Spinal cord (tissue), 10 donors: ENCODE results near the gene PLCD3. TPM values are rescaled to one million over a fixed set of nuclear protein-coding genes. Genes with fewer than 3 reads are reported as not detected.

Experiments used
- DNase-seq, 6 donors: peaks; one replicate each; pipeline versions ENCODE4 v3.0.0 to v3.0.0-alpha.2; 2013 to 2015; ENCODE audit warnings: low spot score in 6 of 6, low read depth in 4 of 6
- H3K27ac ChIP-seq: one replicate; pipeline ENCODE4 v1.5.1; 2013; ENCODE audit warnings: low read depth, low read length, control low read depth
- H3K27me3 ChIP-seq: one replicate; pipeline ENCODE4 v1.6.1; 2013; ENCODE audit warnings: low read length; ENCODE audit not compliant: control insufficient read depth, insufficient read depth
- H3K36me3 ChIP-seq: one replicate; pipeline ENCODE4 v1.6.1; 2013; ENCODE audit warnings: low read length; ENCODE audit not compliant: control insufficient read depth, insufficient read depth
- H3K4me1 ChIP-seq: one replicate; pipeline ENCODE4 v1.6.1; 2013; ENCODE audit warnings: low read length; ENCODE audit not compliant: control insufficient read depth, insufficient read depth
- H3K4me3 ChIP-seq: one replicate; pipeline ENCODE4 v1.5.1; 2013; ENCODE audit warnings: low read depth, low read length, control low read depth
- H3K9me3 ChIP-seq: one replicate; pipeline ENCODE4 v1.6.1; 2013; ENCODE audit warnings: low read length; ENCODE audit not compliant: control insufficient read depth, insufficient read depth
- WGBS: methylation state at CpG from one replicate; pipeline ENCODE4 v1.1.5; 2013; ENCODE audit warnings: missing lambda C conversion rate; ENCODE audit not compliant: insufficient coverage; 5-methylcytosine and 5-hydroxymethylcytosine counted together
- polyA plus RNA-seq, 2 donors: library from polyadenylated mRNA; unstranded; fragments of 120-200 nt; gene quantifications; one replicate each; pipeline ENCODE4 v1.2.1, GENCODE V29; 2013; ENCODE audit not compliant: insufficient read length in 2 of 2
- total RNA-seq, 2 donors: library from RNA; depleted of rRNA in 1 of 2; stranded (reverse); fragments of 120-200 nt in 1 of 2; fragments of >200 nt in 1 of 2; gene quantifications; one replicate each; pipeline versions ENCODE4 v1.2.3 to v1.2.4, GENCODE V29; 2013 to 2014
- donor health status: healthy.

The PLCD3 gene
- total and polyA plus RNA-seq, 4 donors: 20.1 to 115 (median 82.7) TPM

GRCh38 chr17:45145035-45145389 is 12.7 kb upstream of the PLCD3 start:
- peak overlapping the region; percentile 96 for H3K27ac ChIP-seq
- H3K9me3 ChIP-seq: no peaks in the 10 kb centered on the region
- DNase-seq: no peak
- WGBS: 84% methylated on average over 8 of the region's 8 CpGs
- no peak overlapping the region for H3K4me3 ChIP-seq
- peaks cover 3% of the 10 kb centered on the region for H3K36me3 ChIP-seq
- H3K27me3 ChIP-seq: no peaks in the 10 kb centered on the region
- H3K4me1 ChIP-seq: peaks cover 45% of the 10 kb centered on the region

DNA sequence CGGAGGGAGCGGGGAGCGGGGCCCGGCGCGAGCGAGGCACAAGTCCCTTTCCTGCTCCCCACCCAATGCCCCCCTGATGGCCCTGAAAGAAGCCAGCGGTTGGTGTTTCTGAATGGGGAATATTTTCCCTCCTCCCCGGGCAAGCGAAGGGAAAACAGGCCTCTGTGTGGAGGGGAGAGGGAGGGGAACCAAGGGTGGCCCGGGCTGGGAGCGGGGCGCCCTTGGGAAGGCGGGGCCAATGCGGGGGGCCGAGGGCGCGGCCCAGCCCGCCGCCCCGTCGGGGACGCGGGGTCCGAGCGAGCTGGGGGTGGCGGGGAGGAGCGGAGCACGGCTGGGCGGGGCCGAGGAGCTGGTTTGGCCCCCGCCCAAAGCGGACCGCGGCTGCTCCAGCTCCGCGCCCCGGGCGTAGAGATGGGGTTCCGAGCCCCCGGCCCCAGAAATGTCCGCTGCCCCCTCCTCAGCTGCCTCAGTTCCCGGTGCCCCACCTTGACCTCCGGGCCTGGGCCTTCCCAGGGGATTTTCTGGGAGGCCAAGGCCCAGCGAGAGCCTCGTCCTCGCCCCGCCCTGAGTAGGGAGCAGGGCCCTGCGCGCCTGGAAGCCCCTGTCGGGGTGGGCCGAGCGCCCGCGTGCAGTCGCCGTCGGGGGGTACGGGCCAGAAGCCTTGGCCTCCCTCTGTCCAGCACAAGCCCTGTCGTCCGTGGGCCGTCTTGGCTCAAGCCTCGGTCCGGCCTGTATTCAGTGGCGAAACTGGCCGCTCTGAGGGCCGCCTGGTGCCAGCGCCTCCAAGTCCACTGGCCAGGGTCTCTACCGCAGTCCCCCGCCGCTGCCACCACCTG is 12.1 kb upstream of the PLCD3 start:
- DNase-seq: peak in 1 of 6 donors; percentile 80
- H3K27me3 ChIP-seq: no peaks in the 10 kb centered on the region
- H3K27ac ChIP-seq: peak overlapping the region; percentile 96
- peaks cover 44% of the 10 kb centered on the region for H3K4me1 ChIP-seq
- 24% methylated on average over 61 of the region's 71 CpGs for WGBS
- peak overlapping the region; percentile 48 for H3K4me3 ChIP-seq
- no peaks in the 10 kb centered on the region for H3K36me3 ChIP-seq
- no peaks in the 10 kb centered on the region for H3K9me3 ChIP-seq

- 10% methylated on average over 3 of the region's 21 CpGs for WGBS
- Histone ChIP-seq H3K9me3 (no peaks in the 10 kb centered on the region), H3K27me3 (no peaks in the 10 kb centered on the region), H3K36me3 (peaks cover 2% of the 10 kb centered on the region), H3K4me1 (peaks cover 39% of the 10 kb centered on the region), H3K4me3 (peak overlapping the region; percentile 48), H3K27ac (peak overlapping the region; percentile 96)
- peak in 2 of 6 donors; percentile 28 to 90 for DNase-seq
These were observed 11.5 kb upstream of the PLCD3 start for GRCh38 chr17:45143767-45144198.

GRCh38 chr17:45143094-45143670 is 10.9 kb upstream of the PLCD3 start:
- Histone ChIP-seq H3K4me3 (peak overlapping the region; percentile 48), H3K27ac (peak overlapping the region; percentile 96), H3K27me3 (no peaks in the 10 kb centered on the region), H3K36me3 (peaks cover 3% of the 10 kb centered on the region), H3K4me1 (peaks cover 37% of the 10 kb centered on the region), H3K9me3 (no peaks in the 10 kb centered on the region)
- DNase-seq: no peak
- 79% methylated on average over 10 of the region's 13 CpGs for WGBS

- no peak for DNase-seq
- no peaks in the 10 kb centered on the region for H3K9me3 ChIP-seq
- H3K4me1 ChIP-seq: peaks cover 36% of the 10 kb centered on the region
- H3K27me3 ChIP-seq: no peaks in the 10 kb centered on the region
- no peak overlapping the region for H3K4me3 ChIP-seq
- H3K36me3 ChIP-seq: peaks cover 14% of the 10 kb centered on the region
- no CpG with 5 or more reads among the region's 4 CpGs for WGBS
- no peak overlapping the region for H3K27ac ChIP-seq
These were observed 7.2 kb upstream of the PLCD3 start for GRCh38 chr17:45139533-45139920.

GRCh38 chr17:45138911-45139532 is 6.7 kb upstream of the PLCD3 start:
- Histone ChIP-seq H3K4me3 (no peak overlapping the region), H3K27ac (no peak overlapping the region), H3K4me1 (peaks cover 31% of the 10 kb centered on the region), H3K27me3 (no peaks in the 10 kb centered on the region), H3K9me3 (no peaks in the 10 kb centered on the region), H3K36me3 (peaks cover 14% of the 10 kb centered on the region)
- 84% methylated on average over 10 of the region's 14 CpGs for WGBS
- DNase-seq: no peak

- Histone ChIP-seq H3K27ac (no peak overlapping the region), H3K4me3 (no peak overlapping the region), H3K4me1 (peaks cover 26% of the 10 kb centered on the region), H3K36me3 (peaks cover 14% of the 10 kb centered on the region), H3K9me3 (no peaks in the 10 kb centered on the region), H3K27me3 (no peaks in the 10 kb centered on the region)
- 89% methylated on average over 10 of the region's 11 CpGs for WGBS
- no peak for DNase-seq
These were observed 5.4 kb upstream of the PLCD3 start for GRCh38 chr17:45137561-45138305.

DNA sequence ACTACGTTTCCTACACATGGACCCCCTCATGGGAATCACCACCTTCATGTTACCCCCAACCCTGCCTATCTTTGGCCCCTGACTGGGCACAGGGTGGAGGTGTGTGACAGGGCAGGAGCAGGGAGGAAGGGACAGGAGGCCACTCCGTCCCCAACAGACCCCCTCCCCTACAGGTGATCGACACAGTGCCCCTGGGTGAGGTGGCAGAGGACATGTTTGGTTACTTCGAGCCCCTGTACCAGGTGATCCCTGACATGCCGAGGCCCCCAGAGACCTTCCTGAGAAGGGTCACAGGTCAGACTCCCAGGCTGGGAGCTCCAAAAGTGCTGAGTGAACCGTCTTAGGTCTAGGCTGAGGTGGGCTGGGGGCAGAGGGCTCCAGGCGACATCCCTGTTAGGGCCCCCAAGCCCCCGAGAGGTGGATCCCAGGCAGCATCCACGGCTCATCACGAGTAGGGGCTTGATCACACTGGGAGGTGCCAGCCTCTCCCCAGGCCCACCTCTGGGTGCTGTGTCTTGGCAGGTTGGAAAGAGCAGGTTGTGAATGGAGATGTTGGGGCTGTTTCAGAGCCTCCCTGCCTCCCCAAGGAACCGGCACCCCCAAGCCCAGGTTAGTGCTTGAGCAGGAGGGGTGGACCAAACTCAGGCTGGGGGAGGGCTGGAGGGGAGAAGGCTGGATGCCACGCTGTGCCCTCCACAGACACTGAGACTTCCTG is 4.7 kb upstream of the PLCD3 start:
- DNase-seq: no peak
- Histone ChIP-seq H3K27me3 (no peaks in the 10 kb centered on the region), H3K27ac (no peak overlapping the region), H3K9me3 (no peaks in the 10 kb centered on the region), H3K4me3 (no peak overlapping the region), H3K4me1 (peaks cover 29% of the 10 kb centered on the region), H3K36me3 (peaks cover 14% of the 10 kb centered on the region)
- WGBS: 86% methylated on average over 9 of the region's 12 CpGs
